GM23338 (cell line): Measurements from ENCODE around the gene MARCKSL1.

Source experiments
- CREB1 ChIP-seq: fragments of 250-450 bp; sonication (Bioruptor Pico); IDR thresholded peaks from 2 replicates; pipeline ENCODE4 v1.5.0; 2020; ENCODE audit warnings: low read depth, mild to moderate bottlenecking, moderate library complexity
- EZH2 ChIP-seq: fragments of 200-600 bp; sonication (generic); IDR thresholded peaks from one replicate; pipeline ENCODE4 v1.8.0; 2017; ENCODE audit warnings: antibody characterized with exemption, mild to moderate bottlenecking, low read depth; ENCODE audit not compliant: unreplicated experiment
- EZH2phosphoT487 ChIP-seq: fragments of 200-600 bp; sonication (generic); IDR thresholded peaks from one replicate; pipeline ENCODE4 v1.8.1; 2018; ENCODE audit warnings: antibody characterized with exemption; ENCODE audit not compliant: unreplicated experiment
- JUNB ChIP-seq: IDR thresholded peaks from one replicate; pipeline ENCODE4 v1.6.1; 2016; ENCODE audit warnings: antibody characterized with exemption; ENCODE audit not compliant: unreplicated experiment
- POLR2AphosphoS5 ChIP-seq: IDR thresholded peaks from 2 replicates; pipeline ENCODE4 v1.6.1; 2016; ENCODE audit warnings: antibody characterized with exemption, low read depth
- ZNF114 ChIP-seq: fragments of 250-450 bp; sonication (Bioruptor Pico); IDR thresholded peaks from 2 replicates; pipeline ENCODE4 v1.5.0; 2020; ENCODE audit warnings: mild to moderate bottlenecking, moderate library complexity
- TF ChIP-seq, protein P1 (sequence below), 2 experiments: fragments of 200-600 bp in 1 of 2; sonication (generic) in 1 of 2; conservative IDR thresholded peaks; 2 replicates each; pipeline versions ENCODE4 v1.5.1 to v1.6.1; 2016 to 2017; ENCODE audit warnings: antibody characterized with exemption in 2 of 2, low read depth in 2 of 2, mild to moderate bottlenecking in 2 of 2, moderate library complexity in 1 of 2
- TF ChIP-seq, protein P2 (sequence below): IDR thresholded peaks from one replicate; pipeline ENCODE4 v1.6.1; 2018; ENCODE audit warnings: antibody characterized with exemption; ENCODE audit not compliant: unreplicated experiment
- TF ChIP-seq, protein P3 (sequence below): fragments of 250-450 bp; sonication (Bioruptor Pico); IDR thresholded peaks from 2 replicates; pipeline ENCODE4 v1.5.0; 2020; ENCODE audit warnings: mild to moderate bottlenecking, moderate library complexity

DNA sequence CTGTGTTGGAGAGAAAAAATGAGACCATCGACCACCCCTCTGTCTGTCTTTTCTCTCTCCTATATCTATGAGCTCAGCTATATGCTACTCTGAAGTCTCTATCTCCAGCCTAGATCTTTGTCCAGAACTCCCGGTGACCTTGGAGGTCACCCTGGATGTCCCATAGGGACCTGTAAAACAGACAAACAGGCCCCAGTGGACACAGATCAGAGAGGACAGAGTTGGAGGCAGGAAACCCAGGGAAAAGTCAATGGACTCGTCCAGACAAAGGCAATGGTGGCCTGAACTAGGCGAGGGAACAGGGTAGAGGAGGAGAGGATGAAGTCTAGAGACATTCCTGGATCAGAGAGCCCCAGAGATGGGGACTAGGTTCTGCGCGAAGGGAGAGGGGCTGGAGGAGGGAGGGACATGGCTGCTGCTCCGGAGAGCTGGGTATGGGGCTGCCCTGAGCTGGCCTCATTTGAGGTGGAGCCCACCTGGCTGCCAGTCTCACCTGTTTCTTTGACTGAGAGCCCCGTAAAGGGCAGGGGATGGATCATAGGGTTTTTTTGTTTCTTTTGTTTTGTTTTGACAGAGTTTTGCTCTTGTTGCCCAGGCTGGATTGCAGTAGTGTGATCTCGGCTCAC is 10.6 kb upstream of the MARCKSL1 start:
- TF ChIP-seq, protein P1, sequence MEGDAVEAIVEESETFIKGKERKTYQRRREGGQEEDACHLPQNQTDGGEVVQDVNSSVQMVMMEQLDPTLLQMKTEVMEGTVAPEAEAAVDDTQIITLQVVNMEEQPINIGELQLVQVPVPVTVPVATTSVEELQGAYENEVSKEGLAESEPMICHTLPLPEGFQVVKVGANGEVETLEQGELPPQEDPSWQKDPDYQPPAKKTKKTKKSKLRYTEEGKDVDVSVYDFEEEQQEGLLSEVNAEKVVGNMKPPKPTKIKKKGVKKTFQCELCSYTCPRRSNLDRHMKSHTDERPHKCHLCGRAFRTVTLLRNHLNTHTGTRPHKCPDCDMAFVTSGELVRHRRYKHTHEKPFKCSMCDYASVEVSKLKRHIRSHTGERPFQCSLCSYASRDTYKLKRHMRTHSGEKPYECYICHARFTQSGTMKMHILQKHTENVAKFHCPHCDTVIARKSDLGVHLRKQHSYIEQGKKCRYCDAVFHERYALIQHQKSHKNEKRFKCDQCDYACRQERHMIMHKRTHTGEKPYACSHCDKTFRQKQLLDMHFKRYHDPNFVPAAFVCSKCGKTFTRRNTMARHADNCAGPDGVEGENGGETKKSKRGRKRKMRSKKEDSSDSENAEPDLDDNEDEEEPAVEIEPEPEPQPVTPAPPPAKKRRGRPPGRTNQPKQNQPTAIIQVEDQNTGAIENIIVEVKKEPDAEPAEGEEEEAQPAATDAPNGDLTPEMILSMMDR (conservative IDR thresholded peaks at IDR 0.05; ENCODE audit: low read depth in 2 of 2): no peak
- TF ChIP-seq POLR2AphosphoS5: no peak
- no peak for TF ChIP-seq EZH2
- TF ChIP-seq, protein P2, sequence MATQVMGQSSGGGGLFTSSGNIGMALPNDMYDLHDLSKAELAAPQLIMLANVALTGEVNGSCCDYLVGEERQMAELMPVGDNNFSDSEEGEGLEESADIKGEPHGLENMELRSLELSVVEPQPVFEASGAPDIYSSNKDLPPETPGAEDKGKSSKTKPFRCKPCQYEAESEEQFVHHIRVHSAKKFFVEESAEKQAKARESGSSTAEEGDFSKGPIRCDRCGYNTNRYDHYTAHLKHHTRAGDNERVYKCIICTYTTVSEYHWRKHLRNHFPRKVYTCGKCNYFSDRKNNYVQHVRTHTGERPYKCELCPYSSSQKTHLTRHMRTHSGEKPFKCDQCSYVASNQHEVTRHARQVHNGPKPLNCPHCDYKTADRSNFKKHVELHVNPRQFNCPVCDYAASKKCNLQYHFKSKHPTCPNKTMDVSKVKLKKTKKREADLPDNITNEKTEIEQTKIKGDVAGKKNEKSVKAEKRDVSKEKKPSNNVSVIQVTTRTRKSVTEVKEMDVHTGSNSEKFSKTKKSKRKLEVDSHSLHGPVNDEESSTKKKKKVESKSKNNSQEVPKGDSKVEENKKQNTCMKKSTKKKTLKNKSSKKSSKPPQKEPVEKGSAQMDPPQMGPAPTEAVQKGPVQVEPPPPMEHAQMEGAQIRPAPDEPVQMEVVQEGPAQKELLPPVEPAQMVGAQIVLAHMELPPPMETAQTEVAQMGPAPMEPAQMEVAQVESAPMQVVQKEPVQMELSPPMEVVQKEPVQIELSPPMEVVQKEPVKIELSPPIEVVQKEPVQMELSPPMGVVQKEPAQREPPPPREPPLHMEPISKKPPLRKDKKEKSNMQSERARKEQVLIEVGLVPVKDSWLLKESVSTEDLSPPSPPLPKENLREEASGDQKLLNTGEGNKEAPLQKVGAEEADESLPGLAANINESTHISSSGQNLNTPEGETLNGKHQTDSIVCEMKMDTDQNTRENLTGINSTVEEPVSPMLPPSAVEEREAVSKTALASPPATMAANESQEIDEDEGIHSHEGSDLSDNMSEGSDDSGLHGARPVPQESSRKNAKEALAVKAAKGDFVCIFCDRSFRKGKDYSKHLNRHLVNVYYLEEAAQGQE: no peak
- TF ChIP-seq ZNF114 (CRISPR knock-in tag): no peak
- TF ChIP-seq, protein P3, sequence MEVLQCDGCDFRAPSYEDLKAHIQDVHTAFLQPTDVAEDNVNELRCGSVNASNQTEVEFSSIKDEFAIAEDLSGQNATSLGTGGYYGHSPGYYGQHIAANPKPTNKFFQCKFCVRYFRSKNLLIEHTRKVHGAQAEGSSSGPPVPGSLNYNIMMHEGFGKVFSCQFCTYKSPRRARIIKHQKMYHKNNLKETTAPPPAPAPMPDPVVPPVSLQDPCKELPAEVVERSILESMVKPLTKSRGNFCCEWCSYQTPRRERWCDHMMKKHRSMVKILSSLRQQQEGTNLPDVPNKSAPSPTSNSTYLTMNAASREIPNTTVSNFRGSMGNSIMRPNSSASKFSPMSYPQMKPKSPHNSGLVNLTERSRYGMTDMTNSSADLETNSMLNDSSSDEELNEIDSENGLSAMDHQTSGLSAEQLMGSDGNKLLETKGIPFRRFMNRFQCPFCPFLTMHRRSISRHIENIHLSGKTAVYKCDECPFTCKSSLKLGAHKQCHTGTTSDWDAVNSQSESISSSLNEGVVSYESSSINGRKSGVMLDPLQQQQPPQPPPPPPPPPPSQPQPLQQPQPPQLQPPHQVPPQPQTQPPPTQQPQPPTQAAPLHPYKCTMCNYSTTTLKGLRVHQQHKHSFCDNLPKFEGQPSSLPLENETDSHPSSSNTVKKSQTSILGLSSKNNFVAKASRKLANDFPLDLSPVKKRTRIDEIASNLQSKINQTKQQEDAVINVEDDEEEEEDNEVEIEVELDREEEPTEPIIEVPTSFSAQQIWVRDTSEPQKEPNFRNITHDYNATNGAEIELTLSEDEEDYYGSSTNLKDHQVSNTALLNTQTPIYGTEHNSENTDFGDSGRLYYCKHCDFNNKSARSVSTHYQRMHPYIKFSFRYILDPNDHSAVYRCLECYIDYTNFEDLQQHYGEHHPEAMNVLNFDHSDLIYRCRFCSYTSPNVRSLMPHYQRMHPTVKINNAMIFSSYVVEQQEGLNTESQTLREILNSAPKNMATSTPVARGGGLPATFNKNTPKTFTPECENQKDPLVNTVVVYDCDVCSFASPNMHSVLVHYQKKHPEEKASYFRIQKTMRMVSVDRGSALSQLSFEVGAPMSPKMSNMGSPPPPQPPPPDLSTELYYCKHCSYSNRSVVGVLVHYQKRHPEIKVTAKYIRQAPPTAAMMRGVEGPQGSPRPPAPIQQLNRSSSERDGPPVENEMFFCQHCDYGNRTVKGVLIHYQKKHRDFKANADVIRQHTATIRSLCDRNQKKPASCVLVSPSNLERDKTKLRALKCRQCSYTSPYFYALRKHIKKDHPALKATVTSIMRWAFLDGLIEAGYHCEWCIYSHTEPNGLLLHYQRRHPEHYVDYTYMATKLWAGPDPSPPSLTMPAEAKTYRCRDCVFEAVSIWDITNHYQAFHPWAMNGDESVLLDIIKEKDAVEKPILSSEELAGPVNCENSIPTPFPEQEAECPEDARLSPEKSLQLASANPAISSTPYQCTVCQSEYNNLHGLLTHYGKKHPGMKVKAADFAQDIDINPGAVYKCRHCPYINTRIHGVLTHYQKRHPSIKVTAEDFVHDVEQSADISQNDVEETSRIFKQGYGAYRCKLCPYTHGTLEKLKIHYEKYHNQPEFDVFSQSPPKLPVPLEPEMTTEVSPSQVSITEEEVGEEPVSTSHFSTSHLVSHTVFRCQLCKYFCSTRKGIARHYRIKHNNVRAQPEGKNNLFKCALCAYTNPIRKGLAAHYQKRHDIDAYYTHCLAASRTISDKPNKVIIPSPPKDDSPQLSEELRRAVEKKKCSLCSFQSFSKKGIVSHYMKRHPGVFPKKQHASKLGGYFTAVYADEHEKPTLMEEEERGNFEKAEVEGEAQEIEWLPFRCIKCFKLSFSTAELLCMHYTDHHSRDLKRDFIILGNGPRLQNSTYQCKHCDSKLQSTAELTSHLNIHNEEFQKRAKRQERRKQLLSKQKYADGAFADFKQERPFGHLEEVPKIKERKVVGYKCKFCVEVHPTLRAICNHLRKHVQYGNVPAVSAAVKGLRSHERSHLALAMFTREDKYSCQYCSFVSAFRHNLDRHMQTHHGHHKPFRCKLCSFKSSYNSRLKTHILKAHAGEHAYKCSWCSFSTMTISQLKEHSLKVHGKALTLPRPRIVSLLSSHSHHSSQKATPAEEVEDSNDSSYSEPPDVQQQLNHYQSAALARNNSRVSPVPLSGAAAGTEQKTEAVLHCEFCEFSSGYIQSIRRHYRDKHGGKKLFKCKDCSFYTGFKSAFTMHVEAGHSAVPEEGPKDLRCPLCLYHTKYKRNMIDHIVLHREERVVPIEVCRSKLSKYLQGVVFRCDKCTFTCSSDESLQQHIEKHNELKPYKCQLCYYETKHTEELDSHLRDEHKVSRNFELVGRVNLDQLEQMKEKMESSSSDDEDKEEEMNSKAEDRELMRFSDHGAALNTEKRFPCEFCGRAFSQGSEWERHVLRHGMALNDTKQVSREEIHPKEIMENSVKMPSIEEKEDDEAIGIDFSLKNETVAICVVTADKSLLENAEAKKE (CRISPR knock-in tag): no peak
- TF ChIP-seq EZH2phosphoT487: no peak
- TF ChIP-seq JUNB: no peak
- TF ChIP-seq CREB1 (CRISPR knock-in tag): no peak
